Thymus (tissue), 11 donors: ENCODE measurements around the gene SLC28A1. TPM values are rescaled to one million over a fixed set of nuclear protein-coding genes. Genes with fewer than 3 reads are reported as not detected.
A peak's percentile ranks its signal among the peaks of the same experiment; 100 is the strongest.

Experiments
- DNase-seq, 9 donors: peaks; one replicate each; pipeline ENCODE4 v3.0.0-alpha.2; 2013; ENCODE audit warnings: low spot score in 9 of 9, low read depth in 6 of 9, missing footprints in 1 of 9
- H3K27ac ChIP-seq, 2 donors: one replicate each; pipeline ENCODE4 v1.5.1; 2013; ENCODE audit warnings: control low read depth in 1 of 2, low read depth in 1 of 2, low read length in 1 of 2, mild to moderate bottlenecking in 1 of 2, moderate library complexity in 1 of 2
- H3K27me3 ChIP-seq, 2 donors: one replicate each; pipeline ENCODE4 v1.5.1; 2013; ENCODE audit warnings: low read length in 1 of 2; ENCODE audit not compliant: control insufficient read depth in 2 of 2, insufficient read depth in 1 of 2
- H3K36me3 ChIP-seq, 2 donors: one replicate each; pipeline ENCODE4 v1.5.1; 2013; ENCODE audit warnings: low read length in 1 of 2, mild to moderate bottlenecking in 1 of 2, moderate library complexity in 1 of 2; ENCODE audit not compliant: control insufficient read depth in 2 of 2, insufficient read depth in 2 of 2
- H3K4me1 ChIP-seq, 2 donors: one replicate each; pipeline ENCODE4 v1.5.1; 2013; ENCODE audit warnings: low read length in 2 of 2; ENCODE audit not compliant: control insufficient read depth in 2 of 2, insufficient read depth in 2 of 2
- H3K4me3 ChIP-seq, 2 donors: one replicate each; pipeline ENCODE4 v1.5.1; 2013; ENCODE audit warnings: low read length in 2 of 2, control low read depth in 1 of 2, mild to moderate bottlenecking in 1 of 2
- H3K9me3 ChIP-seq, 2 donors: one replicate each; pipeline ENCODE4 v1.5.1; 2013; ENCODE audit warnings: low read length in 1 of 2, mild to moderate bottlenecking in 1 of 2; ENCODE audit not compliant: control insufficient read depth in 2 of 2, insufficient read depth in 1 of 2
- WGBS: extraction: QIAGEN DNeasy Blood & Tissue Kit; methylation state at CpG from one replicate; pipeline ENCODE4 v1.1.7; 2013; 5-methylcytosine and 5-hydroxymethylcytosine counted together
- polyA plus RNA-seq: library from polyadenylated mRNA; stranded (reverse); fragments of 200-250 nt; gene quantifications from one replicate; pipeline ENCODE4 v1.2.3, GENCODE V29; 2013
- total RNA-seq: library from RNA; stranded (reverse); fragments of 120-200 nt; gene quantifications from one replicate; pipeline ENCODE4 v1.2.4, GENCODE V29; 2013
- donor health status: healthy.

The SLC28A1 gene
- total and polyA plus RNA-seq, 2 donors = 0.05 to 0.18 TPM

DNA sequence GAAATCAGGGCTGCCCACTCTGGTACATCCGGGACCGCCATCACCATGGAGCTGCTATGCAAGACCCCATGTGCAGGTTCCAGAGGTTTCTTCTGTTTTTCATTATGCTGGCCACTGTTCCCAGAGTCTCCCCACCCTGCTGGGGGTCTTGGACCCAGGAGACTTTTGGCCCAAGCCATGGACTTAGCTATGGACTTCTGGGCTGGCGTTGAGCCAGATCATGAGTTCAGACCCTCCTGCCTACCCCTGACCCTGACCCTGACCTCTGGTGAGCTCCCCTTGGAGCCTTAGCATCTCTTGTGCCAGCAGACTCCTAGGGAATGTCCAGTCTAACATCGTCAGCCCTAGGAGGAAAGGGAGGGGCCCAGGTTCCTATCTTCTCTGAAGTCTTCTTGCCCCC lies 25.3 kb downstream of the SLC28A1 start:
- WGBS = 92% methylated on average over 4 of the region's 4 CpGs

DNA sequence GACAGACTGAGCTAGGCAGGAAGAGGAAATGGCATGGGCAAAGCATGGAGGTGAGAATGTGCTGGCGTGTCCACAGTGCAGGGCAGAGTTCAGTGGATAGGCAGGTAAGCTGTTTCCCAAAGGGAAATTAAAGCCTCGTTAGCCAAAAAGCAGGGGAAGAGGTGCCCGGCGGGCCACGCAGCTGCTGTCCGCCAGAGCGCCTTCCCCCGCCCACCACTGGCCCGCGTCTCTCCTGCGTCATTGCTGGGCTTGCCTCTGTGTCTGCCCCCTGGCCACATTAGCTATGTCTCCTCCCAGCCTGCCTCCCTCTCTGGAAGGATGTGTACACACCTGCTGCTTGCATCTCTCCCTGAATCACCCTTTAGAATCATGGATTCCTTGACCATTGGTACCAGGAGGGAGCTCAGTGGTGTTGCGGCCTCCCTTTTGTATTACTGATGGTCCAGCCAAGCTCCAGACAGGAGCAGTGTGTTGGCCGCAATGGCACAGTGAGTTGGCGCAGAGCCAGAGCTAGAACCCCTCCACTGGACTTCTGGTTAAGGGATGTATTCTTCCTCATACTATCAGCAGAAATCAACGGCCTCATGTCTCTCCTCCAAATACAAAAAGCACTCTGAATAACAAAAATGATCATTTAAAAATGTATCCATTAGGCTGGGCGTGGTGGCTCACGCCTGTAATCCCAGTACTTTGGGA lies 26.6 kb downstream of the SLC28A1 start:
- WGBS = 98% methylated on average over 17 of the region's 17 CpGs
- no peak for DNase-seq
- no peaks in the 10 kb centered on the region for H3K36me3 ChIP-seq
- H3K27me3 ChIP-seq = no peaks in the 10 kb centered on the region
- no peaks in the 10 kb centered on the region for H3K9me3 ChIP-seq
- no peak overlapping the region for H3K27ac ChIP-seq
- no peak overlapping the region for H3K4me3 ChIP-seq
- H3K4me1 ChIP-seq = peaks cover 0 to 14% of the 10 kb centered on the region in 2 donors

More for the DNA sequence above, 25.3 kb downstream of the SLC28A1 start:
- Histone ChIP-seq H3K27ac (no peak overlapping the region), H3K27me3 (no peaks in the 10 kb centered on the region), H3K36me3 (no peaks in the 10 kb centered on the region), H3K9me3 (no peaks in the 10 kb centered on the region), H3K4me1 (peaks cover 0 to 8% of the 10 kb centered on the region in 2 donors), H3K4me3 (no peak overlapping the region)
- DNase-seq = no peak

DNA sequence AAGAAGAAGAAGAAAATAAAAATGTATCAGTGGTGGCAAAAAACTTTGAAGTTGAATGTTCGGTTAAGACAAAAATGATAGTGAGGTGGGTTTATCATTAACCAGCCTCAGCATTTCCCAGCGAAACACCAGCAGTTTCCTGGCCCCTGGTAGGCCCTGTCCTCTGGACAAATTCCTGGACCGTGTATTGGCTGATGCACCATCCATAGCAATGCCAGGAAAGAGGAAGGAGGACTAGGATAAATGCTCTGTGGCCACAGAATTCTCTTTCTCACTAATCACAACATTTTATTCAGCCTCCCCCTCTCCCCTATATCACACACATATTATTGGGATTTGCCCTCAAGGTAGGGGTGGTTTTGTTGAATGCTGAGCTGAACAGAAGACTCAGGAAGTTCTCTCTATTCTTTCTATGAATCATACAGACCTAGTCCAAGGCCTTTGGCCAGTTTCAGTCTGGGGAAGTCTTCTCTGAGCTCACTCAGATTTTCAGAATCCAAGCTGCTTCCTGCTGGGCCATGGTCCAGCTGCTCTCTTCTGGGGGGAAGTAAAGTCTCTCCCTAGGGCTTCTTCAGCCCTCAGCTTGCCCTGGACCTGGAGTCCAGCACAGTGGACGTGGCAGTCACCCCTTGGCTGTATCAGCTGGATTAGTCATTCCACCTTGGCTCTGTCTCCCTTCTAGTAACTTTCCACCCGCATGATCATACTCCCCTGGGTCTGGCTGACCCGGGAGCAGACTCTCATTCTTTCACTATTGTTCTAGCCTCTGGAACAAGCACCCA lies 27.6 kb downstream of the SLC28A1 start:
- no peak for DNase-seq
- Histone ChIP-seq H3K9me3 (no peaks in the 10 kb centered on the region), H3K36me3 (no peaks in the 10 kb centered on the region), H3K4me1 (peaks cover 0 to 14% of the 10 kb centered on the region in 2 donors), H3K27me3 (no peaks in the 10 kb centered on the region), H3K27ac (no peak overlapping the region), H3K4me3 (no peak overlapping the region)
- 93% methylated on average over 6 of the region's 6 CpGs for WGBS

DNA sequence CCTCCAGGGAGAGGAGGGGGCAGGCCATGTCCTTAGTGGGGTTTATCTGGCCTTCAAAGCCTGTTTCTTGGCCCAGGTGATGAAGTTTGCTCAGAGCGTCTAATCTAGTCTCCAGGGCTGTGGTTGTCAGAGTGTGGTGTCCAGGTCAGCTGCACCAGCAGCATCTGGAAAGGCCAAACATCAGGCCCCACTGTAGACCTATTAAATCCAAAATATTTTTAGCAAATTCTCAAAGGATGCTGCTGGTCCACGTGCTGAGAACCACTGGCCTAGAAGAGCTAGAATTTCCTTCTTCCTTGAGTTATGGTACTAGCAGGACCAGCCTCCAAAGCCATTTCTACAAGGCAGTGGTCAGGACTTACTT lies 28.9 kb downstream of the SLC28A1 start:
- no peak for DNase-seq
- H3K27me3 ChIP-seq = no peaks in the 10 kb centered on the region
- peaks cover 0 to 14% of the 10 kb centered on the region in 2 donors for H3K4me1 ChIP-seq
- WGBS = 96% methylated on average over 2 of the region's 2 CpGs
- no peak overlapping the region for H3K27ac ChIP-seq
- H3K4me3 ChIP-seq = no peak overlapping the region
- H3K36me3 ChIP-seq = no peaks in the 10 kb centered on the region
- no peaks in the 10 kb centered on the region for H3K9me3 ChIP-seq

DNA sequence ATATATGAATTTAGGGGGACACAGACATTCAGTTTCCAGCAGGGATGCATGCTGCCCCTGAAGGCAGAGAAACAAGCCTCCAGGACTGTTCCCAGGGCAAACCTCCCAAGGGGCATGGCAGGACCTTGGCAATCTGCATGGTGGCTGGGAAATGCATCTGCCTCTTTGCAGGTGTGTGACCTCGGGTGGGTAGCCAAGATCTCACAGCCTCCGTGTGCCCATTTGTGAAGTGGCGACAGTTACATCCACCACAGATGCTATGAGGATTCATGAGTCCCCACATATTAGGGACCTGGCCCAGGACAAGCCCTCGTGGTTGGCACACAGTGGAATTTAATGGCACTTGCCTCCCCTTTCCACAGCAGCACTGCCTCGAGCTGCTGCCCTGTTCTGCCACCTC lies 29.9 kb downstream of the SLC28A1 start:
- H3K36me3 ChIP-seq = no peaks in the 10 kb centered on the region
- H3K4me1 ChIP-seq = peaks cover 0 to 11% of the 10 kb centered on the region in 2 donors
- no peaks in the 10 kb centered on the region for H3K9me3 ChIP-seq
- no peak for DNase-seq
- no peaks in the 10 kb centered on the region for H3K27me3 ChIP-seq
- H3K27ac ChIP-seq = no peak overlapping the region
- WGBS = 67% methylated on average over 5 of the region's 5 CpGs
- no peak overlapping the region for H3K4me3 ChIP-seq

DNA sequence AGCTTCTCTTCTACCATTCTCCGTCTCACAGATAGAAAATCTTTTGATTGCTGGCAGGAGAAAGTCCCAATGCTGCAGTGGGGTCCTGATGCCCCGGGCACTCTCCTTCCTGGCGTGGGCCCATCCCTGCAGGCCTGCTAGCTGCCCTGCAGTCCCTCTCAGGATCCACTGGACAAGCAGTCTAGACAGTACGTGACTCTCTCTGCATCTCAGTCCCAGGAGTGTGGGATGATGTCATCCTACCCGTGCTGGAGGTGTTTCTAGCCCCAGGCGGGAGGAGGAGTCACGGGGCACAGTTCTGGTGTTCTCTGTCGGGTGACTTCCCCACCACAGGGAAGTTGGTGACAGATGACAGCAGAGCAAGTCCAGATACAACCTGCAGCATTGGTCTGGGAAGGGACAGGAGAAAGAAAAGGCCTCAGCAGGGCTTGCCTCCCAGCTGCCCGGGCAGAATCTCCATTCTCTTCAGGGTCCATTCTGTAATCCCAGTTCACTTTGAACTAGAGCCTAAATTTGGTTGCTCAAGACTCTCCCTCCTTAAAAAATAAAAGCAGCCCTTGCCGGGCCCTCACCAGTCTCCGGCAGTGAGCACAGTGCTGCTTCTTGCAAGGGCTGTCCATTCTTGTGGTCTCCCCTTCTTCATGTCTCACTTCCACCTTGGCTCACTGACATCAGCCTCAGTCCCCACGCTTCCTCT lies 30.6 kb downstream of the SLC28A1 start:
- Histone ChIP-seq H3K9me3 (no peaks in the 10 kb centered on the region), H3K27me3 (no peaks in the 10 kb centered on the region), H3K27ac (no peak overlapping the region), H3K4me3 (no peak overlapping the region), H3K4me1 (peaks cover 0 to 11% of the 10 kb centered on the region in 2 donors), H3K36me3 (no peaks in the 10 kb centered on the region)
- peak in 7 of 9 donors; percentile 17 to 71 (median 35) for DNase-seq
- WGBS = 53% methylated on average over 12 of the region's 12 CpGs

DNA sequence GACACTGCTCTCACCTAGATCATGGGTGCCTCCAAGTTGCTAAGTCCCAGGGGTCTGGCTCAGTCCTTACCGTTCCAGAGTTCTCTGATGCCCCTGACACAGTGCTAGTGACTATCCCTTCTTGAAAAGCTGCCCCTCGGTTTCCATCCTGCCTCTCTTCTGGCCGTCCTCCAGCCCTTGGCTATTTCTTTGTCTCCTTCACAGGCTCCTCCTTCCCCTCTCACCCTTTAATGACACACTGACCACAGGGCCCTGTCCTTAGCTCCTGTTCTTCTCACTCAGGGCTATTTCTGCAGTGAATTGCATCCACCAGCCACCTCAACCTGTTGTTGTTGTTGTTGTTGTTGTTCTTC lies 31.1 kb downstream of the SLC28A1 start:
- DNase-seq = no peak
- H3K27ac ChIP-seq = no peak overlapping the region
- H3K4me1 ChIP-seq = peaks cover 0 to 11% of the 10 kb centered on the region in 2 donors
- no peaks in the 10 kb centered on the region for H3K36me3 ChIP-seq
- 93% methylated on average over 3 of the region's 3 CpGs for WGBS
- H3K4me3 ChIP-seq = no peak overlapping the region
- no peaks in the 10 kb centered on the region for H3K9me3 ChIP-seq
- no peaks in the 10 kb centered on the region for H3K27me3 ChIP-seq

DNA sequence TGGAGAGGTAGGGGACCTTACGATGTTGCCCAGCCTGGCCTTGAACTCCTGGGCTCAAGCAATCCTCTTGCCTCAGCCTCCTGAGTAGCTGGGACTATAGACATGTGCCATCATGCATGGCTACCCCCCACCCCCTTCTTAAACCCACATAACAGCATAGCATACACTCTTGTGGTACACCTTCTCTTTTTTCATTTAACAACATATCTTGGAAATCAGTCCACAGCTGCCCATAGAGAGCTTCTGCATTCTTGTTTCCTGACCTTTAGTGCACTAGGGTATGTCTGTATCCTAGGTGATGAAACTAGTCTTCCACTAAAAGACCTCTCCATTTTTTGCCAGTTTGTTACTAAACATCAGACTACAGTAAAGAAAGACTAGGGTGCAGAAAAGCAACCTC lies 33.0 kb downstream of the SLC28A1 start:
- 98% methylated on average over 1 of the region's 1 CpG for WGBS
- no peaks in the 10 kb centered on the region for H3K9me3 ChIP-seq
- H3K4me1 ChIP-seq = peaks cover 0 to 11% of the 10 kb centered on the region in 2 donors
- H3K4me3 ChIP-seq = no peak overlapping the region
- no peak for DNase-seq
- H3K27me3 ChIP-seq = no peaks in the 10 kb centered on the region
- H3K36me3 ChIP-seq = no peaks in the 10 kb centered on the region
- H3K27ac ChIP-seq = no peak overlapping the region

DNA sequence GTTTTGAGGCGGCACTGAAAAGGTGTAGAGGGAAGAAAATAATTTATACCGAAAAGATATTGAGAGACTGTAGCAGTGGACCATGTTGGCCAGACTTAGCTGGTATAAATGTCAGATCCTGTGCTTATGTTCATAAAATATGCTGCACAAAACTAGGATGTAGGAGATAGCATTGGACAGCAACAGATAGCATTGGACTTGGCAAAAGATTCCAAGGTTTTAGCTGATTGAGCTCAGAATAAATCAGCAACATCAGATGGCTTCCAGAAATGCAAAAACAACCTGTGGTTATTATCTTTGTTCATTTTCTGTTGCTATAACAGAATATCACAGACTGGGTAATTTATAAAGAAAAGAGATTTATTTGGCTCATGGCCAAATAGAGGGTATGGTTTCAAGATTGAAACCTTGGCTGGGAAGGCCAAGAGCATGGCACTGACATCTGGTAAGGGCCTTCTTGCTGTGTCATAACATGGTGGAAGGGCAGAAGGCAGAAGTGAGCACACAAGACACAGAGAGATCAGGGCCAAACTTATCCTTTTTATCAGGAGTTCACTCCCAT lies 34.7 kb downstream of the SLC28A1 start:
- WGBS = 96% methylated on average over 2 of the region's 2 CpGs
- Histone ChIP-seq H3K4me1 (peaks cover 0 to 11% of the 10 kb centered on the region in 2 donors), H3K27me3 (no peaks in the 10 kb centered on the region), H3K36me3 (no peaks in the 10 kb centered on the region), H3K27ac (no peak overlapping the region), H3K4me3 (no peak overlapping the region), H3K9me3 (no peaks in the 10 kb centered on the region)
- DNase-seq = no peak
